ENCODE measurements around the gene ANKFN1.
"Not testable (repeated sequence)": the region's sequence is repeated elsewhere in the genome, so short reads cannot be mapped to it uniquely, and the experiment has no call there.

The ANKFN1 gene

DNA sequence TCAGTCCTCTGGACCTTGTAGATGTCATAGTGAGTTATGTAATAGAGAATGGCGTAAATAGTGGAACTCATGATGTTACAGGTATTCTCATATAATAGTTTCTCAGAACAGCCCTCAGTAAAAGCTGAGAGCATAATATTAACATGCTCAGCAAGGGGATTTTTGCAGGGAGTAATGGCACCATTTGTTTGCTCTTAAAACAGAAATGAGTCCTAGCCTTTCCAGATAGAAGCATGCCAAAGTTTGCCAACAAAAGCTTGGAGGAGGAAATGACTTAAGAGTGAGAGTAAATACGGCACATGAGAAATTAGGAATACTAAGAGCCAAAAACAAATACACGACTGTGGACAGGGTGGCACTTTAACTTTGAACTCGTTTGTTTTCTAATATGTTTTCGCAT lies 198.4 kb downstream of the ANKFN1 start:
- no peak for DNase-seq (ENCODE audit: low spot score)

DNA sequence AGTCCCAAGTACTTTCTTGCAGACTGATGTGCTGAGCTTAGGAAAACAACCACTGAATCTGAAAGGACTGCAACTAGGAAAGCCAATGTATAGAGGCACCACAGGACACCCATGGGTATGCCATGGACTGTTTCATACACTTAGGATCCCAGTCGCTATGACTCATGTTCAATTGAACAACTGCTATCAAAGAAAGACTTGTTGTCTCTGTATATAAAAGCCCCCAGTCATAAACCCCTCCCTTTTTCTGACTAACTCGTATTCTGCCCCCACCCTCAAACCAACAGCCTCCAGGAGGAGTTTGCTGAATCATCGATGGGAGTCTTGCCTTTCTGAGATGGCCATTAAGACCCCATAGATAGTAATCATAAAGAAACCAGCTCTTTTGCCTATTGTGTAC lies 205.4 kb downstream of the ANKFN1 start:
- DNase-seq (ENCODE audit: low spot score), result no peak

DNA sequence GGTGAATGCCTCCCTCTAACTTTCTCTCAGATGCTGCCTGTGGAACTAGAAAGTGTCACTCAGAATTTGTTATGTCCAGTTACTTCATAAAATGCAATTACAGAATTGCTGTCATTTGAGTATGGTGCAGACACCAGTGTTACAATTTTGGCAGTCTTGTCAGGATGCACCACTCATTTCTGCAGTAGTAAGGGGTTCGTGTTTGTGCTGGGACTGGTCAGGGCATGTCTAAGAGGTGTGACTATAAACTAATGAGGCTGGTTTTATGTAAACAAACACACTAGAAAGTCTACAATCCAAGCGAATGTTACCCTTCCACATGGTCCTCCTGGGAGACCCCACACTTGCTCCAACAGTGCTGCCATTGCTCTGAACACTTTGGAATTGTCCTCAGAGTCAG lies 206.2 kb downstream of the ANKFN1 start:
- no peak for DNase-seq (ENCODE audit: low spot score)

DNA sequence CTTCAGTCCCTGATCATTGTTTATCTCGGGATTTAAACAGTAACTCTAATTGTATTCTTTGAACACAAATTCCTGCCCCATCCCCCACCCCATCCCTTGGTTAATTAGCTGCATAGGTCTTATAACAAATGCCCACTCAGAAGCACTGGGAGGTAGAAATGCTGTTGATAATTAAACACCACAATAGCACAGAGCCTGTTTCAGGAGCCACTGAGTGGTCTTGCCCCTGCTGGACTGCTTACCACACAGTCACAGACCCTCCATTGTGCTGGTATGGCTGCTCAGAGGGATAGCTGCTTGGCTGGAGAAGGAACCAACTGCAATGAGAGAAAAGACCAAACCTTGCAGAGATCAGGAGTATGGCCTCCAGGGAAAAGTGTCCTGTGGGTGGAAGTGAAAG lies 214.1 kb downstream of the ANKFN1 start:
- no peak for DNase-seq (ENCODE audit: low spot score)

DNA sequence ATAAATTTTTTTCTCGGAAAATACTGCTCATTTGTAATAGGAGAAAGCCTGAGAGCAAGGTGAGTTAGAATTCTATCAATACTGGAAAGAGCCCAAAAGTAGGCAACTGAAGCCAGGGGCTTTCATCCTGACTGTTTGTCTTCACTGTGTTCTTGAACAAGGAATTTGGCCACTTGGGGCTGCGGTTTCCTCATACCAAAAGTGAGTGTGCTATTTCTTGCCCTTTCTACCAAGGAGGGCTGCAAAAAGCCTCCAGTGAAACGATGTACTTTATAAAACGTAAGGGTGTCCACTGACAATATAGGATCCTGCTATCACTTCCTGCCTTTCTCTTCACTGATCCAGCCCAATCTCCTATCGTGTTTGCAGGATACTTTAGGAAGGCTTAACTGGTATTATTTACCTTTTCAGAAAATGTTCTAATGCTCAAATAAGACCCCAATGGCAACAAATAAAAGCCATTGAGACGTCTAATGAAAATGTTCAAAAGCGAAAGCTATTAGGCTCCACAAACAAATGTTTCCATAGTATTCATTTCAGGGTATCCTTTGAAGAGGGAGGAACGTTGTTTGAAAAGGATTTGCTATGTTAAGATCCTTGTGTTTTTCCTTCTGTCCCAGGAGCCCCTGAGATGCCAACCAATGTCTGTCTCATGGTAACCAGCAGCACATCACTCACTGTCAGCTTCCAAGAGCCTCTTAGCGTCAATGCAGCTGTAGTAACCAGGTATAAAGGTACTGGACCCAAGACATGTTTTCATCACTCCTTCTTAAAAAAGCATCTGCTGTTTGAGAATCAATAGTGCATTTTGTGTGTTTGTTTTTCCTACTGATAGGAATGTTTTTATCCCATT lies 220.9 kb downstream of the ANKFN1 start:
- no peak for DNase-seq (ENCODE audit: low spot score)

DNA sequence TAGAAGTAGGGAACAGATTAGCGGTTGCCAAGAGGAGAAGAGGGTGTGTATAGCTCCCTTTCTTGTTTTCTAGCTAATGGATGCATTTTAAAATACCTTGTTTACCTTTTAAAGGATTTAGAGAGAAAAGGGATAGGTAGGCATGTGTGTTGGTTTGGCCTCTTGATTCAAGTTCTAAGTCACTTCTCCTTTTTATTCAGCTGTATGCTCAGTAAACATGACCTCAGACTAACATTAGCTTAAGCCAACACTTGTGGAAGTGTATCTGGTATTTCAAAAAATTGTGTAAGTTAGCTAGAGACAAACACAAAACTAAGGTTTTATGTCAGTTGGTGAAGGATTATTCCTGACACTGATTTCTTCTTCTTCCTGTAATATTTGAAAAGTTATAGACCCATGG lies 236.1 kb downstream of the ANKFN1 start:
- no peak for DNase-seq (ENCODE audit: low spot score)

DNA sequence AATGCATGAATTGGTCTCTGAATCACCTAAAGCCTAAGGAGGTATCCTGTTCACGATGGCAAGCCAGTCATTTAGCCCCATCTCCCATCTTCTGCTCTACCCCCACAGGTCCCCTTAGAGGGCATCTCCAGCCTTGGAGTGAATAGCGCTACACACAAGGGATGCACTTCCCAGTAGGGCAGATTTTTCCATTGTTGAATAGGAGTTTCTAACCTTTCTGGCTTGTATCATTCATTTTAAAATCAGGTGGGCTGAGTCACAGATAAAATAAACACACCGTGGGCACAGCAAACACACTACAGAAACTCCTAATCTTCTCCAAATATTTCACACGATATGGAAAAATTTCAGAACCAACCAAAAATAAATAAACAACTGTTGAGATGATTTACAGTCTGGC lies 239.0 kb downstream of the ANKFN1 start:
- no peak for DNase-seq (ENCODE audit: low spot score)

DNA sequence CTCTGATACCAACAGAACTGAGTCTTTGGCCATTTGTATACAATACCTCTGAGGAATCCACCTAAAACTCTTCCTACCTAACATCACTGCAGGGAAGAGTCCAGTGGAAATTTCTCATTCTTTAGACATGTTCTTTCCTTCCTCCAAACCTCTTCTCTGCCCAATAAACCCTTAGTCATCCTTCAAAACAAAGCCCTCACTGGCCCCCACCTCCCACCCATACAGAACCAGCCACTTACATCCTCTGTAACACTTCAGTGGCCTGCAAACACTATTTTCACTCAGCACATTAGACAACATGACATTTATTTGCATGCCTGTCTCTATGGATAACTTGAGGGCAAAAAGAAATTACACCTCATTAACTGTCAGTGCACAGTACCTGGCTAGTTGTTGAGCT lies 239.9 kb downstream of the ANKFN1 start:
- DNase-seq (ENCODE audit: low spot score), result no peak

DNA sequence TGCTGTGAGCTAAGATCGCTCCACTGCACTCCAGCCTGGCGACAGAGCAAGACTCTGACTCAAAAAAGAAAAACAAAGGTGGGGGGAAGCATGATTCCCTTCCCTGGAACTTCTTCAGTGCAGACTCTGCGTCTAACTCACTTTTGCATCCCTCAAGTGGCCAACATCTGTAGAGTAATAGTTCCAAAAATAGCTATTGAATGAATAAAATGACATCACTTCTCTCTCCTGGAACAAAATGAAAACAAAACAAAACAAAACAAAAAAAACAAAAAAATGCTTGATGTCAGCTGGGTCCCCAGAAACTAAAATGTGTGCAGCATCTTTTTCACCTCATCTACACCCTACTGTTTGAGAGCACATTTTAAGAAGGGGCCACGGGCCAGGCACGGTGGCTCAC lies 242.5 kb downstream of the ANKFN1 start:
- no peak for DNase-seq (ENCODE audit: low spot score)

DNA sequence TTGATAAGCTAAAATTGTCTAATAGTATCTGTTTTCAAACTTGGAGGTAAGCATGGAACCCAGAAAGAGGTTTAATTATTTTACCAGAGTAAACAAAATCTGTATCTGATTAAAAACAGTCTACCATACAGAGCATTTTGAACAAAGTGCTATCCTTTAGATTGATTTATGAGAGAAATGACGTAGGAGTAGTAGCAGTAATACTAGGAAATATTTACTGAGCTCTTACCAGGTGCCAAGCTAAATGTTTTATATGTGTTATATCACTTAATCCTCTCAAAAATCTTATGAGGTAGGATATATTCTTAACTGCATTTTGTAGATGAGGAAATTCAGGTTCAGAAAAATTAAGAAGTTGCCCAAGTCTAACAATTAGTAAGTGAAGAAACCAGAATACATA lies 253.8 kb downstream of the ANKFN1 start:
- no peak for DNase-seq (ENCODE audit: low spot score)

DNA sequence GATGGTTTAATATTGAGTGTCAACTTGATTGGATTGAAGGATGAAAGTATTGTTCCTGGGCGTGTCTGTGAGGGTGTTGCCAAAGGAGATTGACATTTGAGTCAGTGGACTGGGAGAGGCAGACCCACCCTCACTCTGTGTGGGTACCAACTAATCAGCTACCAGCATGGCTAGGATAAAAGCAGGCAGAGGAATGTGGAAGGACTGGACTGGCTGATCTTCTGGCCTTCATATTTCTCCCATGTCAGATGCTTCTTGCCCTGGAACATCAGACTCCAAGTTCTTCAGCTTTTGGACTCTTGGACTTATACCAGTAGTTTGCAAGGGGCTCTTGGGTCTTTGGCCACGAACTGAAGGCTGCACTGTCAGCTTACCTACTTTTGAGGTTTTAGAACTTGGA lies 259.1 kb downstream of the ANKFN1 start:
- not testable (repeated sequence) for DNase-seq (ENCODE audit: low spot score)

DNA sequence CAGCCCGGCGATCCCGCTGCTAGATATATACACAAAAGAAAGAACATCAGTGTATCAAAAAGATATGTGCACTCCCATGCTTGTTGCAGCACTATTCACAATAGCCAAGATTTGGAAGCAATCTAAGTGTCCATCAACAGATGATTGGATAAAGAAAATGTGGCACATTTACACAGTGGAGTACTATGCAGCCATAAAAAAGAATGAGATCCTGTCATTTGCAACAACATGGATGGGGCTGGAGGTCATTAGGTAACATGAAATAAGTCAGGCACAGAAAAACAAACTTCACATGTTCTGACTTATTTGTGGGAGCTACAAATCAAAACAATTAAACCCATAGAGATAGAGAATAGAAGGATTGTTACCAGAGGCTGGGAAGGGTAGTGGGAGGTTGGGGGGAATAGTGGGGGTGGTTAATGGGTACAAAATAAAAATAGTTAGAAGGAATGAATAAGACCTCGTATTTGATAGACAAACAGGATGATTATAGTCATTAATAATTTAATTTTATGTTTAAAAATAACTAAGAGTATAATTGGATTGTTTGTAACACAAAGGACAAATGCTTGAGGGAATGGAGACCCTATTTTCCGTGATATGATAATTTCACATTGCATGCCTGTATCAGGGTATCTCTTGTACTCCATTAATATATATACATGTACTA lies 263.5 kb downstream of the ANKFN1 start:
- DNase-seq (ENCODE audit: low spot score), result no peak

DNA sequence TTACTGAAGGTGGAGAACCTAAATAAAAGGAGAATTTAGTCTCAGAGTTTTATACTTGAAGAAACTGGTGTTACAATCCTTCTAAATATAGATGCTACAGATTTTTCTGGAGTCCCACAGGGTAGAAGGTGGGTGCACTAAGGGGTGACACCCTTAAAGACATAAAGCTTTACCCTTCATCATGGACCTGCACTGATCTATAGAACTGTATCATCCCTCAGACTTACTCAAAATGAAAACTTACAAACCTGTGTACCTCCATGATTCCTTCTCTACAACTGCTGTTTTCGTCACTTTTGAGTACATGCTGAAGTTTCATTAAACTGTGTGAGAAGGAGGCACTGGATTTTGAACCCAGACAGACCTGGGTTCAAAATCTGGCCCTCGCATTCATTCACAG lies 270.7 kb downstream of the ANKFN1 start:
- DNase-seq (ENCODE audit: low spot score), result no peak

DNA sequence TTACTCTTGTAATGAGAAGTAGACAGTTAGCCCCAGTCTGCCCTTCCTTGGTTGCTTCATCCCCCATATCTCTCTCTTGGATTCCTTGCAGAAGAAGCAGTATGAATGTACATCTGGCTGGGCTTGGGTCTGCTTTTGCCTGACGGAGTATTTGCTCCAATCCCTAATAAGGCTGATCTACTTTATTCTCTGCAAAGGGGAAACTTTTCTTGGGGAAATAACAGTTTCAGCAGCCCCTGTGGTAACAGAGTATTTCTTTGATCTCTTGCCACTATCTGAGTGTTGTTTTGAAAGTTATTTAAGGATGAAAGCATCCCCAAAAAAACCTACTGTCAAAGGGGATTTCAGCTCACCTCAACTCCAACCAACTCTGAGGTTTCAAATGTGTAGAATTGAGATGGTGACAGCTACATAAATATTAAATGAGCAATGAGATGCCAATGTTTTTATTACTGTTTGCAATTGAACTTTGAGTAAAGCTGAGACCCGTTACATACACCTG lies 271.3 kb downstream of the ANKFN1 start:
- DNase-seq (ENCODE audit: low spot score), result no peak

DNA sequence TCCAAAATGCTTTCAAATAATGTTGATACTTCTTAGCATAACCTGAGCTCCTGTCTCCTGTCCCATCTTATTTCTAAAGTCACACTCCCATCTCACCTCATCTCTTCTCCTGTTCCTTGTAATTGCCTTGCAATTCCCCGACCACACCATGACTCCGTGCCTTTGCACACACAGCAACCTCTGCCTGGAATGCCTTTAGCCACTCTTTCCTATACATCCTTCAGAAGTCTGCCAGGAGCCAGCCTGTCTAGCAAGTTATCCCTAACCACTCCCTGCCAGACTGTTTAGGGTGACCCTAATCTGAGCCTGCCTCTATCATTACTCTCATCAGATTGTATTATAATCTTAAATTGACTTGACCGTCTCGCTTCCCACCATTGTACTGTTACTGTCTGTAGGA lies 272.2 kb downstream of the ANKFN1 start:
- no peak for DNase-seq (ENCODE audit: low spot score)

DNA sequence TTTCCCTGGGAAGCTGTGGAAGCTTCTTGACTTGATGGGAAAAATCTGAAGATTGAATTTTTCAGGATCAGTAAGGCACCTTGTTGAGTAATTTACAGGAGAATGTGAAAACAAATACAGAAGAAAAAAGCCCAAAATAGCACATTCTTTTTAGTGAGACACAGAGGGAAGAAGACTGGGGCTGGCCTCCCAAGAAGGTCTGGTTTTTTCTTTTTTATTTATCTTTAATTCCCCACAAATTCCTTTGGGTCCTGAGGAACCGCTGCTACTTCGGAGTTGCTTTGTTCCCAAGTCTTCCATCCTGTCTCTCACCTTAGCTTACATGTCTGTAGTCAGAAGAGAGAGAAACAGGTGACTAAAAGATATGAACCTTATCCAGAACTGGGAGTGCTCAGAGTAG lies 273.6 kb downstream of the ANKFN1 start:
- no peak for DNase-seq (ENCODE audit: low spot score)

DNA sequence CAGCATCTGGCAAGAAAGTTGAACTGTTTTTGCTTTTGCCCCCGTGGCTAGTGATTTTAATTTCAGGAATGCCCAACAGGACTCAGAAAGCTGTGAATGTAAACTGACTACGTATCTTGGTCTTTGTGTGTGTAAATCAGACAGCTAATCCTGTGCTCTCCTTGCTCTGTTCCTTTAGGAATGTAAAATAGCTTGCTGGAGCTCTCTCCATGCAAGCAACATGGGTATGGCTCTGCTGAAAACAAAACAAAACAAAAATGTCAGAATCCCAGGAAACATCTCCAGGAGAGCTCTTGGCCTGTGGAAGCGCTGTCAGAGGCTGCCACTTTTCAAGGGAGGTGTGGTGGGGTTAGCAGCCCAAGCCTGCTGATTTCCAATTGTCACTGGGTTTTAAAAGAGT lies 278.5 kb downstream of the ANKFN1 start:
- no peak for DNase-seq (ENCODE audit: low spot score)

DNA sequence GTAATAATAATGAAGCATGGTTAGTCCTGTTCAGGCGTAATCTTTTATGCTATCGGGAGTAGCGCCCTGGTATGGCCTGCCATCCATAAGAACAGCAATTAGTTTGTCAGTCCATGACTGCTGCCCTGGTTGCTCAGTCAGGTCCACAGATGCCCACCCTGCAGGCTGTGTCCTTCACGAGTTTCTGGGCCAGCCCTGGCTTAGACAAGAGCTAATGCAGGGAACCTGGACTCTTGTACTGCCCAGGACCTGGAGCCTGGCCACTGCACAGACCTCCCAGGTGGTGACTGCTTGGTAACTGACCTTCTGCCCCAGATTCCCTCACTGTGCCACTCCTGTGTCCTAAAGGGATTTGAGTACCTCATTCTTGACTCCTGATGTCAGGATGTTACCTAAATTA lies 279.2 kb downstream of the ANKFN1 start:
- DNase-seq (ENCODE audit: low spot score), result no peak

DNA sequence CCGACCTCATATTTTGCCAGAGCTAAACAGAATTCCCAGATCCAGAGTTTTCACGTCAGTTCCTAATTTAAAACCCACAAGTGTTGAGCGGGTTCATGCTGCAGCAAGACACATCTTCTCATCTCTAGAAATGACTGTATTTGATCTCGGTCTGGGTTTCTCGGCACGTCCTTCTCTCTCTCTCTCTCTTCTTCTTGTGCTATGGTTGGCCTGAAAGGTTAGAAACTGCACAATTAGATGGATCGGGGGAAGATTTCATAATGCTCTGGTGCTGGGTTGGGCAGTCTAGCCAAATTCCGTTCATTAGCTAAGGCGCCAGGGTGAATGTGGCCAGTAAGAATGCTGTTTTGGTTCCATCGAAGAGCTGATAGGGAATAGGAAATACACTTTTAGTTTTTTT lies 281.3 kb downstream of the ANKFN1 start:
- no peak for DNase-seq (ENCODE audit: low spot score)

DNA sequence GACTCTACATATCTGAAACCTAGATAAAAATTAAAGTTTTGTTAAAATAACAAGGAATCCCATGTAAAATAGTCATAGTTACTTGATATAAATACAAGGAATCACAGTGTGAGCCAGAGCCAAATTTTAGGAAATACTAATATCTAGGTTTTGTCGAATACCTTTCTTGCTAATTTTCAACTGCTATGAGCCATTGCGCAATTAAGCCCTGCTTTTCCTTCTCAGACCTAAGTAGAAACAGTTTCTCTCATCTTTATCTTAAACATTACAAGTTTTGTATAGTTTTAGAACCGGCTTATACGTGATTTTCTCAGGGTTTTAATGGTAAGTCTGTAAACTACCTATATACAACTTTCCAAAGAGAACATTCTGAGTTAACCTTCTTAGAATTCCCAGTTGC lies 282.9 kb downstream of the ANKFN1 start:
- no peak for DNase-seq (ENCODE audit: low spot score)

DNA sequence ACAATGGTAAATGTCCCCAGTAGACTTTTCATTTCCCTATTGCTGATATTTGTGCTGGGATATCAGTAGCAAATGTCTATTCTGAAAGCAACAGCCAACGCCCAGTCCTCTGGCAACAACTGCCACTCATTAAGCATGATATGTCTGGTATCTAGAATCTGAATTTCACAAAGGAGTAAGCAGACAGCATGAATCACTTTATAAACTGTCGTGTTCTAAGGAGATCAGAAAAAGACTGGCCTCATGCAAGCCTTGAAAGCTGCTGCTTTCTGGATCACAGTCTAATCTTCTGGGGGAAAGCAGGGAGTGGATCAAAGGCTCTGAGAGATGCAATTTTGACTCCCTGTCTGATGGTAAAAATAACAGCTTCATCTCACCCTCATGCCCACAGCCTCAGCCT lies 287.1 kb downstream of the ANKFN1 start:
- no peak for DNase-seq (ENCODE audit: low spot score)

DNA sequence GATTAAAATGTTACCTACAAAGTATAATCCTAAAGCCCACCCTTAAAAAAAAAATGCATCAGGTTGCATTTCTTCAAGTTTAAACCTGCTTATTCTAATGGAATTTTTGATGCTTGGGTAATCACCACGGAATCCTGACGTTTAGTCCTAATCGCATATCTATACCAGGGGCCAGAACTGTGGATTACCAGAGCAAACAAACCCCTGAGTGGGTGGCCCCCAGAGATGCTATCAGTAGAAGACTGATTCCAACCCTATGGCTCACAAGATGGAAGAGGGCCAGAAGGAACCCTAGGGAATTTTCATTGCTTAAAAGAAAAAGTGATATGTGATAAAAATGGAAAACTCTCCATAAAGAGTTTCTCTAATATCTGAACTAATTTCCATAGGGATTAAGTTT lies 288.0 kb downstream of the ANKFN1 start:
- DNase-seq (ENCODE audit: low spot score), result no peak

DNA sequence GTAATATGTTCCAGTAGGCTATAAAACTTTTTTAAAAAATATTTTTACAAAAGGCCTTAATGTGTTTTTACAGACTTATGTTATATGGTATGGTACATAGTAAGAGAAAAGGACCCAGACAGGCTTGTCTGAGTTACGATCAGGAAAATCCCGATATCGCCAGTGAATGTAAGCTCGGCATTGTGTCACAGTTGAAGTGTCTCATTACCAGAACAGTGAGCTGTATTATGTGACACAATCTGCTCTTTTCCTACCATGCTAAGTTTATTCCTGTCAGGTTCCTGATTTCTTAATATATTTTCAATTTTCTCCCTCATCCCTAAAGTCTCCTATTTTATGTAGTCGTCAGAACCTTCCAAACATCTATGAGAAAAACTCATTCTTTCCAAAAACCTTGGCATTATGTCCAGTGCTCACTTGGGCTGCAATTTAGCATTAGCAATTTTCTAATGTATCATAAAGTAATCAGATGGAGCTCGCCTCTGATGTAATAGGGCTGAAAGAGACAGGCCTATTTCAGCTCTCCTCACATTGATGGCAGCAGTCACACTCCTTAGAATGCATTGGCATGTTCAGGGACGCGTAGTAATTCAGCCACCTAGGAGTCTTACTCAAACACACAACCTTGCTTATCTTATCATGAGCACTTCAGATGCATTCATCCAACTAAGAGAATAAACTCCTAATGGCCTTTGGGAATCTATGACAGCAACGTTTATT lies 292.6 kb downstream of the ANKFN1 start:
- no peak for DNase-seq (ENCODE audit: low spot score)

Measured in HuH-7.5 (cell line).